Iris pigment epithelial cell (primary cell): ENCODE data around the gene PARK7.
A peak's percentile ranks its signal among the peaks of the same experiment; 100 is the strongest.
"Not testable (repeated sequence)": the region's sequence is repeated elsewhere in the genome, so short reads cannot be mapped to it uniquely, and the experiment has no call there.

Experiments
- DNase-seq: peaks from one replicate; pipeline ENCODE4 v3.0.0-alpha.2; 2011; ENCODE audit warnings: low read depth

Gene PARK7

DNA sequence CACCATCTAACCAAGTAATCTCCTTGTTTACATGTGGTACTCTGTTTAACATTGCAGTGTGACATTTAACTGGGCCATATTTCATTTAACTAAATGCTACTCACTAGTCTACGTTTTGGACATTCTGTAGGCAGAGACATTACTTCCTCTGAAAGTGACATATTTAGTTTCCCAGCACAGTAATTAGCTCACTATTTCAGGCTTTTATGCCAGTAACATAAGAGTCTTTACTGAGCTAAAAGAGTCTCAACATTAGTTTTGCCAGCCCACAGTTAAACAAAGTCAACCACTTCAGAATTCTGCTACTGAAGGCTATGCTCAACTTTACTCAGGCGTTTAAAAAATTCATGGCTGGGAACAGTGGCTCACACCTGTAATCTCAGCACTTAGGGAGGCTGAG is 18.3 kb upstream of the PARK7 start:
- DNase-seq, result no peak

- peak; percentile 83 for DNase-seq
These were observed 12.6 kb upstream of the PARK7 start for GRCh38 chr1:7948960-7949359.

DNA sequence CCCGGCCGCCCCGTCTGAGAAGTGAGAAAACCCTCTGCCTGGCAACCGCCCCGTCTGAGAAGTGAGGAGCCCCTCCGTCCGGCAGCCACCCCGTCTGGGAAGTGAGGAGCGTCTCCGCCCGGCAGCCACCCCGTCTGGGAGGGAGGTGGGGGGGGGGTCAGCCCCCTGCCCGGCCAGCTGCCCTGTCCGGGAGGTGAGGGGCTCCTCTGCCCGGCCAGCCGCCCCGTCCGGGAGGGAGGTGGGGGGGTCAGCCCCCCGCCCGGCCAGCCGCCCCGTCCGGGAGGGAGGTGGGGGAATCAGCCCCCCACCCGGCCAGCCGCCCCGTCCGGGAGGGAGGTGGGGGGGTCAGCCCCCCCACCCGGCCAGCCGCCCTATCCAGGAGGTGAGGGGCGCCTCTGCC is 8.7 kb upstream of the PARK7 start:
- DNase-seq, result not testable (repeated sequence)

DNA sequence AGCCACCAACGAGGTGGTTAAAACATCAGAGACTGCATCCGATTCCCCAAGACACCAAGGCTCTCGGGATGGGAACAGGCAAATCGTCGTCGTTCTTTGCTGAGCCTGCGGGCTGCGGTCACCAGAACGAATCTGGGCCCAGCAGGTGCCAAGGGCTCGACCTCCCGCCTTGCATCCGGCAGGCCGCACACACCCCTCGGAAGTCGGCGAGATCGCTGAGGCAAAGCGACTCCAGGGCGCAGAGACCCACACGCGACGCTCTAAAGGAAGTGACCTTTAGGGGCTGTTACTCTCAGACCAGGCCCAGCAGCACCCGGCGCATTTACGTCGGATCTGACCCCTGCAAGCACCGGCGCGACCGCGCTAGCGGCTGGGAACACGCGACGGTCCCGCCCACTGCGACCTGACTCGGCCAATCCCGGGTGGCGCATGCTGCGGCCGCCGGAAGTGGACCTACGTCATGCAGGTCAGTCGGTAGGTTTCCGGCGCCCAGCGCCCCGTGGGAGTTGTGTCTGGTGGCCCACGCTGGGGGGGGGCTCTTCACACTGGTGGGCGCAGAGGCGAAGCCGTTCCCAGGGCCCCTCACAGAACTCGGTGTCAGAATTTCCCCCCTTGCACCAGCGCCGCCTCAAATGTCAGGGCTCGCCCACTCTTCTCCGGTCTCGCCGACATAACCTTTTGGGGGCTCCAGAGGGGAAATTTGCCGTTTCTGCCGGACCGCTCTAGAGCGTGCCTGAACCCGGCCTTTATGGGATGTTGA is 7.5 kb upstream of the PARK7 start:
- peak; percentile 90 for DNase-seq

DNA sequence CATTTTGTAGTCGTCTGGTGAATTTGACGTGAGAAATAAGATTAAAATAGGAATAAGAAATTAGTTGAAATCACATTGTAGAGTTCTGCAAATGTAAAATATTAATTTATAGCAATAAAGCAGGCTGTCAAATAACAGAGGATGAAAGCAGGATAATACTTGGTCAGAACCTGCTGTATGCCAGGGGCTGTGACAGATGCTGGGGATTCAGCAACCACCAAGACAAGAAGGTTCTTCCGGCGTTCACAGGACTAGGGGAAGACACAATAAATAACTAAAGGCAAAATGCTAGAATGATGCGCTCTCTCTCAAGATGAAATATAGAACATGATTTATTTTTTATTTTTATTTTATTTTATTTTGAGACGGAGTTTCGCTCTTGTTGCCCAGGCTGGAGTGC is 6.8 kb upstream of the PARK7 start:
- no peak for DNase-seq

DNA sequence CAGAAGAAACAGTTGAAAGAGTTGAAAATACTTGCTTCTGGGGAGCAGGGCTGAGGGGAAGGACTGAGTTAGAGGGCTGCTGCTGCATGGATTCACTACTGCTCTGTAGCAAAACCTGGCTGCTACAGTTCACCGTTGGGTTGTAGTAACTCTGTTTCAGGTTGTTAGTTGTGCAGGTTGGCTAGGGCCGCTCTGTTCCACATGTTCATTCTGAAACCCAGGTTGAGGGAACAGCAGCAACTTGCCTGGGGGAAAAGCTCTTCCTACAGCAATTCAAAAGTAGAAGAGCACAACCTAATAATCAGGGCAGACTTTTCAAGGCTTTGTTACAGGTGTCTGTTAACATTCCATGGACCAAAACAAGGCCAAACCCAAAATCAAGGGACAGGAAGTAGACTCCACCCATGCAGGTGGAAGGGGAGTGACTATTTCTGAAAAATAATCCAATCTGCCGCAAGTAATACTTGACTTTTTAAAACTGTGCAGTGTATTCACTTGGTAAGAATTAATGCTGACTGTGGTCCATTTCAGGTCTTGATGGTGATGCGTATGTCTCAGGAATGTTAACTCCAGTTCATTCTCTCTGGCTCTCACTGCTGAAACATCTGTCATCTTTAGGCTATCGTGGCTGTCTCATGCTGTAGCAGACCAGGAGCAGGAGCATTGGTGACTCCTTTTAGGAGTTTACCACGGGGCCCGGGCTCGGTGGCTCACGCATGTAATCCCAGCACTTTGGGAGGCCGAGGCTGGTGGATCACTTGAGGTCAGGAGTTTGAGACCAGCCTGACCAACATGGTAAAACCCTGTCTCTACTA is 5.1 kb upstream of the PARK7 start:
- DNase-seq, result peak; percentile 56

- DNase-seq, result no peak
These were observed 1.3 kb upstream of the PARK7 start for GRCh38 chr1:7960165-7960564.

DNA sequence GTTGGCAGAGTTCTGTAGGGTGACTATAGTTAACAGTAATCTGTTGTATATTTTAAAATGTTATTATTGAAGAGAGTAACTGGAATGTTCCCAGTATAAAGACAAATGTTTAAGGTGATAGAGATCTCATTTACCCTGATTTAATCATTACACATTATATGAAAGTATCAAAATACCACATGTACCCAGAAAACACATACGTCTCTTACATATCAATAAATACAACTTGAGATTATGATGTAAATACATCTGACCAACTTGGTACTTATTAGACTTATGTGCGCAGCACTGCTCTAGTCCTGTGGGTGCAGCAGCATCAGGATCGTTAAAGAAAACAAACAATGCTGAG is 670 bp upstream of the PARK7 start:
- no peak for DNase-seq

GRCh38 chr1:7962014-7962335 is 464 bp downstream of the PARK7 start:
- peak; percentile 36 for DNase-seq

DNA sequence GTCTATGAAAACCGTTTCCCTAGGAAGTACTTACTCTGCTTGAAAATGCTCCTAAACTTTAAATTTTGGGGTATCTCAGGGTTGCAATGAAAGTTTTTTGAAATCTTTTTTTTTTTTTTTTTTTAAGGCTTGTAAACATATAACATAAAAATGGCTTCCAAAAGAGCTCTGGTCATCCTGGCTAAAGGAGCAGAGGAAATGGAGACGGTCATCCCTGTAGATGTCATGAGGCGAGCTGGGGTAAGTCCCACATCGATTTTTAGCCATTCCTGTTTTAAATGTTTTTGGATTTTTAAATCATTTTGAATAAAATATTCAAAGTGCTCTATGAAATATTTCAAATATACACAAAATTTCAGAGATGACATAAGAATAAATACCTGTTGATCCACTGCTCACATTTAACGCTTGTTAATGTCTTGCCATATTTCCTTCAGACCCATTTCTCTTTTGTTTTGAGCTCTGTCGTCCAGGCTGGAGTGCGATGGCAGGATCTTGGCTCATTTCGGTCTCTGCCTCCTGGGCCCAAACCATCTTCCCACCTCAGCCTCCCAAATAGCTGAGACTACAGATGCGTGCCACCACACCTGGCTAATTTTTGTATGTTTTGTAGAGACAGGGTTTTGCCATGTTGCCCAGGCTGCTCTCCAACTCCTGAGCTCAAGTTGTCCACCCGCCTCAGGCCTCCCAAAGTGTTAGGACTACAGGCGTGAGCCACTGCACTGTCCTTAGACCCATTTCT is 1.3 kb downstream of the PARK7 start:
- DNase-seq, result no peak

GRCh38 chr1:7963378-7963730 is 1.8 kb downstream of the PARK7 start:
- not testable (repeated sequence) for DNase-seq

DNA sequence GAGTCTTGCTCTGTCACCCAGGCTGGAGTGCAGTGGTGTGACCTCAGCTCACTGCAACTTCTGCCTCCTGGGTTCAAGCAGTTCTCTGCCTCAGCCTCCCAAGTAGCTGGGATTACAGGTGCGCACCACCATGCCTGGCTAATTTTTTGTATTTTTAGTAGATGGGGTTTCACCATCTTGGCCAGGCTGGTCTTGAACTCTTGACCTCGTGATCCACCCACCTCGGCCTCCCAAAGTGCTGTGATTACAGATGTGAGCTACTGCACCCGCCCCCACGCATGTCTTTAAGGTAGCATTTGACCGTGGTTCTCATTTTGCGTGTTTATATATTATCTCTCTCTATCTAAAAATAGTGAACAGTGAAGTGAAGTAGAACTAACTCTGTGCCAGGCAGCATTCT is 2.3 kb downstream of the PARK7 start:
- DNase-seq, result not testable (repeated sequence)

DNA sequence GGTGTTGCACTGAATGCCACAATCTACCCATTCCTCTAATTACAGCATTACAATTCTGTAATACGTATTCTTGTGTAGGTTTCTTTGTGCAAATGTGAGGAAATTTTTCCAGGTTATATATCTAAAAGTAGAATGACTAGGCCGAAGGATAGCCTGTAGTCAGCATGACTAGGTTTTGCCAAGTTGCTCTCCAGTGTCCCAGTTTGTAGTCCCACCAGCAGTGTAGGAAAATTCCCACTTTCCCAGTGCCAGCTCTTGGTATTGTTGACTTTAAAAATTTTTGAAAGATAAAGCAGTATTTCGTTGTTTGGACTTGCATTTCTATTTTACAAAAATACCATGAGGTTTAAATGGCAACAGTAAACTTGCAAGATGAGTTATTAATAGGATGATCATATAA is 3.0 kb downstream of the PARK7 start:
- no peak for DNase-seq

- DNase-seq, result no peak
These were observed 5.7 kb downstream of the PARK7 start for GRCh38 chr1:7967196-7967595.

DNA sequence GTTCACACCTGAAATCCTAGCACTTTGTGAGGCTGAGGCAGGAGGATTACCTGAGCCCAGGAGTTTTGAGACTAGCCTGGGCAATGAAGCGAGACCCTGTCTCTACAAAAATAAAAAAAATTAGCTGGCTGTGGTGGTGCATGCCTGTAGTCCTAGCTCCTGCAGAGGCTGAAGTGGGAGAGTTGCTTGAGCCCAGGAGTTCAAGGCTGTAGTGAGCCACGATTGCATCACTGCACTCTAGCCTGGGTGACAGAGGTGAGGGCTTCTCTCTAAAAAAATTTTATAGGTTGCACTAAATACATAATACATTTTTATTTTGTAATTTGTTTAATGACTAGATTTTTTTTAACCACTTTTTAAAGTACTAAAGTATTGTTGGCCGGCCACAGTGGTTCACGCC is 6.1 kb downstream of the PARK7 start:
- DNase-seq, result no peak

DNA sequence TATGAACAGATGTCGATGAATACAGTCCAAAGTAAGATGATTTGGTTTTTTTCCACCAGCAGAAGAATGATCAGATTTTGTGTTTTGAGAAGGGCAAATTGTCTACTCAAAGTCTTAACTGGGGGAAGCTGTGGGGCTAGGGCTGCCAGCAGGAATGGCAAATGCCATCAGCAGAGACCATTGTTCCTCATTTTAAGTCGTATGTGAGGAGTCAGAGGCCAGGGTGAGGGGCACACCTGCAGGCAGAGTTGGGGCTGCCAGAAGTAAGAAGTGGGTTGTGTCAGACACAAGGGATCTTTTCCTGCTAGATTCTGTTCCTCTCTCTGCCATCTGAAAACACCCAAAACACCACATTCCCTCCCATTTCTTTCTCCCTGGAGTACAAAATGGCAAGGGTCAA is 8.7 kb downstream of the PARK7 start:
- no peak for DNase-seq

DNA sequence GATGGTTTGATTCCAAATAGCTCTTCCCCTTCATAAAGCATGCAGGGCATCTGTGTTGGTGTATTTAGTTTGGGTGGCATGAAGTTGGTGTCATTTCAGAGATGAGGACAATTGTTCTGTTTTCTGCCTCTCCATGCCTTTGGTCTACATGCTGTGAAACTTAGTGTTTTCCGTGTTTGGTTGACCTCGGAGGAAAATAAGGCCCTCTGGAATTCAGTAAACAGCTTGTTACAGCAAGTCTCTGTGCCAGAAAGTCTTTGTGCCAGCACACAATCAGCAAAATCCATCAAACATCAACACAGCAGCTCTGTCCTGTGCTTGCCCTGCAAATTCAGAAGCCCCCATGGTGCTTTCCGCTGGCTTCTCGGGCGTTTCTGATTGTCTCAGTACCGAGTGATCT is 9.5 kb downstream of the PARK7 start:
- no peak for DNase-seq

DNA sequence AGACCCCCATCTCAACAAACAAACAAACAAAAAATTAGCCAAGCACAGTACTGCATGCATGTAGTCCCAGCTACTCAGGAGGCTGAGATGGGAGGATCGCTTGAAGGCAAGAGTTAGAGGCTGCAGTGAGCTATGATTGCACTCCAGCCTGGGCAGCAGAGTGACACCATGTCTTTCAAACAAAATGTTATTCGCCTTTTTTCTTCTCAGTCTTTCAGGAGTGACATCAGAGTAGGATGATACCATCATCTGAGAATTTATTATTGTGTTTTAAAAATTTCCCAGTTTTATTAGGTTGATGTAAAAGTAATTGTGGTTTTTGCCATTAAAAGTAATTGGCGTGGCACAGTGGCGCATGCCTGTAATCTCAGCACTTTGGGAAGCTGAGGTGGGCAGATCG is 10.8 kb downstream of the PARK7 start:
- DNase-seq, result no peak

DNA sequence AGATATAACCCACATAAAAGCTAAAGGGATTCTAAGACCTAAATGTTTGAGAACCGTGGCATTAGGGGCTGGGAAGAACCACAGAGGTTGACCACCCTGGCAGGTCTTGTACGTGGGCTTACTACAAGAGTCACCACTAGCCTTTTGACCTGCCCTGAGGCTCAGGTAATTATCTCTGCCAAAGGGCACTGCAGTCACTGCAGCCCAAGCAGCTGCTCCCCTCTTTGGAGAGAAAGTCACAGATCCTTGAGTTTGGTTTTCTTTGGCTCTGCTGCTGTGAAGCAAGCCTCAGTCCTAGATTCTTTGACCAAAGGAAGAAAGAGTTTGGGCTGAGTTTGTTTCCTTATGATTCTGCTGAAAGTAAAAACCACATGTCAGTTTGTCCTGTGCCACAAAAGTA is 11.6 kb downstream of the PARK7 start:
- DNase-seq, result no peak

GRCh38 chr1:7975212-7975865 is 13.8 kb downstream of the PARK7 start:
- peak; percentile 77 for DNase-seq

- DNase-seq, result no peak
These were observed 19.5 kb downstream of the PARK7 start for GRCh38 chr1:7980984-7981383.

- no peak for DNase-seq
These were observed 21.7 kb downstream of the PARK7 start for GRCh38 chr1:7983086-7983778.
